ENCODE measurements around the gene ZNF579.

ZNF579 gene

DNA sequence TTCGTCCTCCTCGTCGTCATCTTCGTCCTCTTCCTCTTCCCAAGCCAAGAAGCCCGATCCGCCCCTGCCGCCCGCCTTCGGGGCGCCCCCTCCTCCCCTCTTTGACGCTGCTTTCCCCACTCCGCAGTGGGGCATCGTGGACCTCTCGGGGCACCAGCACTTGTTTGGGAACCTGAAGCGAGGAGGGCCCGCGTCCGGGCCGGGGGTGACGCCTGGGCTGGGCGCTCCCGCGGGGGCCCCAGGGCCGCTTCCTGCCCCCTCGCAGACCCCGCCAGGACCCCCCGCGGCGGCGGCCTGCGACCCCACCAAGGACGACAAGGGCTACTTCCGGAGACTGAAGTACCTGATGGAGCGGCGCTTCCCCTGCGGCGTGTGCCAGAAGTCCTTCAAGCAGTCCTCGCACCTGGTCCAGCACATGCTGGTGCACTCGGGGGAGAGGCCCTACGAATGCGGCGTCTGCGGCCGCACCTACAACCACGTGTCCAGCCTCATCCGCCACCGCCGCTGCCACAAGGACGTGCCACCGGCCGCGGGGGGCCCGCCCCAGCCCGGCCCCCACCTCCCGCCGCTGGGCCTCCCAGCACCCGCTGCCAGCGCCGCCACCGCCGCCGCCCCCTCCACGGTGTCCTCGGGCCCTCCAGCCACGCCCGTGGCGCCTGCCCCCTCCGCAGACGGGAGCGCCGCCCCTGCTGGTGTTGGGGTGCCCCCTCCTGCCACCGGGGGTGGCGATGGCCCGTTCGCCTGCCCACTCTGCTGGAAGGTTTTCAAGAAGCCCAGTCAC, 33.5 kb upstream of the ZNF579 start:
- Histone ChIP-seq H4K20me1 (peaks cover 59% of the 10 kb centered on the region), H3K4me3 (no peak overlapping the region), H3K4me2 (no peak overlapping the region), H3K27me3 (no peaks in the 10 kb centered on the region), H3K9ac (no peak overlapping the region), H3K36me3 (peaks cover 91% of the 10 kb centered on the region), H3K9me3 (no peaks in the 10 kb centered on the region), H3K4me1 (no peaks in the 10 kb centered on the region), H3K27ac (no peak overlapping the region)
- no peak for TF ChIP-seq Cebpa-rat (IDR thresholded peaks at IDR 0.05)

DNA sequence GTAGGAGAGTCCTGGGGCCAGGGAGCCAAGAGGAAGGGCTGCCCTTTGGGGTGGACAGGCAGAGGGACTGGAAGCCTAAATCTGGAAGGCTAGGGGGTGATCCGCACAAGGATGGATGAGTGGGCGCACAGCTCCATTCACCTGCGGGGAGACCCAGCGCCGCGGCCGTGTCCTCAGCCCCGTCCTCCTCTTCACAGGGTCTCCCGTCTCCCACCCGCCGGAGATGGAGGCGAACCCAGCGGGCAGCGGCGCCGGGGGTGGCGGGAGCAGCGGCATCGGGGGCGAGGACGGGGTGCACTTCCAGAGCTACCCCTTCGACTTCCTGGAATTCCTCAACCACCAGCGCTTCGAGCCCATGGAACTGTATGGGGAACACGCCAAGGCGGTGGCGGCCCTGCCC, 32.7 kb upstream of the ZNF579 start:
- no peak for TF ChIP-seq Cebpa-rat (IDR thresholded peaks at IDR 0.05)
- H3K36me3 ChIP-seq: peaks cover 94% of the 10 kb centered on the region
- peaks cover 66% of the 10 kb centered on the region for H4K20me1 ChIP-seq
- no peaks in the 10 kb centered on the region for H3K9me3 ChIP-seq
- no peaks in the 10 kb centered on the region for H3K27me3 ChIP-seq
- H3K4me3 ChIP-seq: no peak overlapping the region
- H3K4me2 ChIP-seq: no peak overlapping the region
- no peak overlapping the region for H3K27ac ChIP-seq
- H3K9ac ChIP-seq: no peak overlapping the region
- no peaks in the 10 kb centered on the region for H3K4me1 ChIP-seq

GRCh38 chr19:55611983-55612645, 31.5 kb upstream of the ZNF579 start:
- no peak overlapping the region for H3K4me2 ChIP-seq
- H3K36me3 ChIP-seq: peaks cover 93% of the 10 kb centered on the region
- H3K9ac ChIP-seq: no peak overlapping the region
- no peak for TF ChIP-seq Cebpa-rat (IDR thresholded peaks at IDR 0.05)
- peaks cover 78% of the 10 kb centered on the region for H4K20me1 ChIP-seq
- H3K4me3 ChIP-seq: no peak overlapping the region
- H3K27ac ChIP-seq: no peak overlapping the region
- H3K9me3 ChIP-seq: no peaks in the 10 kb centered on the region
- H3K4me1 ChIP-seq: peaks cover 7% of the 10 kb centered on the region
- no peaks in the 10 kb centered on the region for H3K27me3 ChIP-seq

DNA sequence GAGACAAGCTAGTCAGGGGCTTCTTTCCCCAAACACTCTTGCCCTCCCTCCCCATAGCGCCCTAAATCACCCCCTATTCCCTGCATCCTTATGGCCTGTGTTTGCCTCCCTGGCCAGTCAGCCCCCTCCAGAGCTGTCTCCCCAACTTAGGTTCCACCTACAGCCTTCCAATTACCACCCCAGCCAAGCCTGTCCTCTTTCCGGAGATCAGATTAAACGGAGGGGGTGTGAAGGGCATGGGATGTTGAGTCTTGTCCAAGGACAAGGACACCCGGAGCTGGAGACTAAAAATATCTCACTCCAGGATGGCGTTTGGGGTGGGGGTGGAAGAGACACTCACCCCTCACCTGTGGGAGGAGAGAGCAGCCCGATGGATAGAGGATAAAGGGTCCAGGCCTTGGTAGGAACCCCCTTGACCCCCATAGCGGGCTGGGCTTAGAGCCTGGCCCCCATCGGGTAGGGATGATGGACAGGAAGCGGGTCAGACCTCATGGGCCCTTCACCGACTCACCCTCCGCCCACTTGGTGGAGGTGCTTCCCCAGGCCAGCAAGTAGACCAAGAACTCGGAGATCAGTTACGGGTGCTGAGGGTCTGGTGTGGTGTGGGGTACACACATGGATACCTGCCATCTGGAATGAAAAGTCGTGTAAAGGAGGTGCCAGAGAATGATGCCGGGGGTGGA, 30.8 kb upstream of the ZNF579 start:
- no peak for TF ChIP-seq Cebpa-rat (IDR thresholded peaks at IDR 0.05)
- peaks cover 77% of the 10 kb centered on the region for H4K20me1 ChIP-seq
- peaks cover 92% of the 10 kb centered on the region for H3K36me3 ChIP-seq
- no peaks in the 10 kb centered on the region for H3K27me3 ChIP-seq
- H3K27ac ChIP-seq: no peak overlapping the region
- no peaks in the 10 kb centered on the region for H3K9me3 ChIP-seq
- no peak overlapping the region for H3K4me2 ChIP-seq
- H3K4me3 ChIP-seq: no peak overlapping the region
- H3K4me1 ChIP-seq: peaks cover 13% of the 10 kb centered on the region
- no peak overlapping the region for H3K9ac ChIP-seq

GRCh38 chr19:55609326-55609725, 28.7 kb upstream of the ZNF579 start:
- H3K4me3 ChIP-seq: no peak overlapping the region
- H3K36me3 ChIP-seq: peaks cover 71% of the 10 kb centered on the region
- H3K9ac ChIP-seq: no peak overlapping the region
- H3K27me3 ChIP-seq: no peaks in the 10 kb centered on the region
- H3K4me2 ChIP-seq: no peak overlapping the region
- no peaks in the 10 kb centered on the region for H3K9me3 ChIP-seq
- TF ChIP-seq Cebpa-rat (IDR thresholded peaks at IDR 0.05): no peak
- H4K20me1 ChIP-seq: peaks cover 64% of the 10 kb centered on the region
- H3K27ac ChIP-seq: no peak overlapping the region
- peaks cover 20% of the 10 kb centered on the region for H3K4me1 ChIP-seq

DNA sequence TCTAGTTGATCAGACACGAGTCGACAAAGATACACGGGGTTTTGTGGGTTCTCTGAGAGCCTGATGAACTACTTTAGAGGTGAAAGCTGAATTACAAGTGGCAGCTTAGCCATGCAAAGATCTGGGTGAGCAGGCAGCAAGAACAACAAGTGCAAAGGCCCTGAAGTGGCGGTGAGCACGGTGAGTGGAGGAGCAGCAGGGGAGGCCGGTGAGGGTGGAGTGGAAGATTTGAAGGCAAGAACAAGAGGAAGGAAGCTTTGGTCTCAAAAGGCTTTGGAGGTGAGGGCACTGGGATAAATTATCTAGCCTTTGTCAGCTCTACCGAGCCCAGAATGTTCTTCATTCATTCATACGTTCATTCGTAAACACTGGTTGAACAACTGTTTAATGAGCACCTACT, 26.2 kb upstream of the ZNF579 start:
- Histone ChIP-seq H3K27me3 (no peaks in the 10 kb centered on the region), H3K9ac (peak overlapping the region; percentile 94), H3K4me3 (peak overlapping the region; percentile 85), H3K27ac (peak overlapping the region; percentile 95; the same call in 1 of the 2 replicates), H3K36me3 (peaks cover 64% of the 10 kb centered on the region), H3K4me2 (peak overlapping the region; percentile 97), H3K9me3 (no peaks in the 10 kb centered on the region), H4K20me1 (peaks cover 48% of the 10 kb centered on the region), H3K4me1 (peaks cover 27% of the 10 kb centered on the region)
- no peak for TF ChIP-seq Cebpa-rat (IDR thresholded peaks at IDR 0.05)

DNA sequence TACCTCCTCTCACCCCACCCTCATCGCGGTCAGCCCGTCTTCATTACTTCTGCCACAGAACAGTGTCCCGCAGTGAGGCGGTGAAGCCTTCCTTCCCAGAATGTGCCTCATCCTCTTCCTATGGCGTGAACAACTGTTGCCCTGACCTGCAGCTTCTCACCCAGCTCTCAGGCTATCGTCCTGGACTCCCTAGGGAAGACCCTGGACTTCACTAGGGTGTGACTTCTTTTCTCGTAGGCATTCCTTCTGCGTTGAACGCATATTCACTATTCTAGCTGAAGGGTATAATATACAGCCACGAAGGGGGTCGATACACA, 25.8 kb upstream of the ZNF579 start:
- Histone ChIP-seq H3K27ac (peak overlapping the region; percentile 95; the same call in 1 of the 2 replicates), H3K4me1 (peaks cover 30% of the 10 kb centered on the region), H3K4me2 (peak overlapping the region; percentile 97), H3K9ac (peak overlapping the region; percentile 94), H3K9me3 (no peaks in the 10 kb centered on the region), H4K20me1 (peaks cover 45% of the 10 kb centered on the region), H3K36me3 (peaks cover 60% of the 10 kb centered on the region), H3K27me3 (no peaks in the 10 kb centered on the region), H3K4me3 (peak overlapping the region; percentile 85)
- TF ChIP-seq Cebpa-rat (IDR thresholded peaks at IDR 0.05): no peak

GRCh38 chr19:55605637-55606470, 25.2 kb upstream of the ZNF579 start, which contains the start of gene ZNF865:
Gene ZNF865, plus strand, starts transcription at chr19:55605647. Its CDS starts 7,972 bp downstream, at chr19:55613619.
- no peaks in the 10 kb centered on the region for H3K27me3 ChIP-seq
- no peaks in the 10 kb centered on the region for H3K9me3 ChIP-seq
- H3K4me3 ChIP-seq: peak within 1 kb of the TSS; percentile 85
- peaks cover 39% of the 10 kb centered on the region; the same call in 1 of the 2 replicates for H4K20me1 ChIP-seq
- peak within 1 kb of the TSS; percentile 97 for H3K4me2 ChIP-seq
- H3K9ac ChIP-seq: peak within 1 kb of the TSS; percentile 94
- H3K27ac ChIP-seq: peak within 1 kb of the TSS; percentile 95
- H3K4me1 ChIP-seq: peaks cover 36% of the 10 kb centered on the region
- TF ChIP-seq Cebpa-rat (IDR thresholded peaks at IDR 0.05): no peak
- H3K36me3 ChIP-seq: peaks cover 56% of the 10 kb centered on the region

GRCh38 chr19:55605207-55605636, 24.6 kb upstream of the ZNF579 start:
- H3K9me3 ChIP-seq: no peaks in the 10 kb centered on the region
- TF ChIP-seq Cebpa-rat (IDR thresholded peaks at IDR 0.05): no peak
- peaks cover 50% of the 10 kb centered on the region for H3K36me3 ChIP-seq
- H3K4me1 ChIP-seq: peaks cover 38% of the 10 kb centered on the region
- peaks cover 33% of the 10 kb centered on the region; the same call in 1 of the 2 replicates for H4K20me1 ChIP-seq
- H3K4me3 ChIP-seq: peak overlapping the region; percentile 85
- peak overlapping the region; percentile 94 for H3K9ac ChIP-seq
- H3K27ac ChIP-seq: peak overlapping the region; percentile 95
- H3K27me3 ChIP-seq: no peaks in the 10 kb centered on the region
- peak overlapping the region; percentile 95 for H3K4me2 ChIP-seq
